Measurements from ENCODE around the gene ARMC9. TPM values are rescaled to one million over a fixed set of nuclear protein-coding genes. Genes with fewer than 3 reads are reported as not detected.
"Not testable (repeated sequence)": the region's sequence is repeated elsewhere in the genome, so short reads cannot be mapped to it uniquely, and the experiment has no call there.

ARMC9 gene
- total RNA-seq, 2 donors from 2014 or later = 6.9 to 10.1 TPM

DNA sequence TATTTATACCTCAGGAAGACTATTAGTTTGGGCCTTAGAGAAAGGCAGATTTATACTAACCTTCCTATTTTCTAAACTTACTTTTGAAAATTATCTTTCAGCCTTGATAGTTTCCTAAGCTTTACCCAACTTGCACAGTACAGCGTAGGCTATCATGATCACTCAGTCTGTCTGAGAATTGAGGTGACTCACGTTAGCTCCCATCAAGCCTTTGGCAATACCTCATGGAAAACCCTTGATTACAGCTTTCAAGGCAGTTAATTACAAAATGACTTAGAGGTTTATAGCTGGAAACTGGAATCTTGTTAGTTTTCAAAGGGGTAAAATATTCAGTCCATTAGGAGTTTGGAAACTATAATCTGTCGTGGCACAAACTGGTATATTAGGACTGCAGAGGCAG lies 26.4 kb upstream of the ARMC9 start:
- intact Hi-C loops (cut with DNase I) = no loop called here
- no peak for TF ChIP-seq POLR2A (IDR thresholded peaks at IDR 0.05)
- no peak for TF ChIP-seq CTCF (IDR thresholded peaks at IDR 0.05)
- Histone ChIP-seq H3K36me3 (replicated peaks in 1 of 2; ENCODE audit: insufficient read depth in 1 of 2, low read depth in 2 of 2) (peaks cover 0 to 6% of the 10 kb centered on the region in 2 donors), H3K27ac (no peak overlapping the region), H3K4me3 (no peak overlapping the region), H3K4me1 (no peaks in the 10 kb centered on the region), H3K9me3 (no peaks in the 10 kb centered on the region), H3K27me3 (no peaks in the 10 kb centered on the region)
- DNase-seq (no peak), ATAC-seq (no peak)
- 94 to 95% methylated on average over 3 of the region's 3 CpGs for WGBS, 2 donors

GRCh38 chr2:231174211-231174651 lies 24.2 kb upstream of the ARMC9 start:
- TF ChIP-seq POLR2A (IDR thresholded peaks at IDR 0.05) = no peak
- no peak for TF ChIP-seq CTCF (IDR thresholded peaks at IDR 0.05)
- Histone ChIP-seq H3K27me3 (no peaks in the 10 kb centered on the region), H3K4me1 (no peaks in the 10 kb centered on the region), H3K27ac (no peak overlapping the region), H3K4me3 (no peak overlapping the region), H3K9me3 (no peaks in the 10 kb centered on the region), H3K36me3 (replicated peaks in 1 of 2; ENCODE audit: insufficient read depth in 1 of 2, low read depth in 2 of 2) (peaks cover 0 to 2% of the 10 kb centered on the region in 2 donors)
- intact Hi-C loops (cut with DNase I) = no loop called here
- 35 to 46% methylated on average over 2 of the region's 2 CpGs for WGBS, 2 donors
- ATAC-seq (no peak), DNase-seq (no peak)

- TF ChIP-seq CTCF (IDR thresholded peaks at IDR 0.05) = no peak
- TF ChIP-seq POLR2A (IDR thresholded peaks at IDR 0.05) = no peak
- DNase-seq (no peak), ATAC-seq (no peak)
- Histone ChIP-seq H3K27me3 (no peaks in the 10 kb centered on the region), H3K27ac (no peak overlapping the region), H3K9me3 (no peaks in the 10 kb centered on the region), H3K4me1 (no peaks in the 10 kb centered on the region), H3K4me3 (no peak overlapping the region), H3K36me3 (replicated peaks in 1 of 2; ENCODE audit: insufficient read depth in 1 of 2, low read depth in 2 of 2) (peaks cover 0 to 2% of the 10 kb centered on the region in 2 donors)
- 78 to 91% methylated on average over 2 of the region's 2 CpGs for WGBS, 2 donors
- intact Hi-C loops (cut with DNase I) = no loop called here
Measured at GRCh38 chr2:231176066-231176465, 22.4 kb upstream of the ARMC9 start.

GRCh38 chr2:231177156-231178025 lies 21.0 kb upstream of the ARMC9 start:
- no peak for TF ChIP-seq POLR2A (IDR thresholded peaks at IDR 0.05)
- no peak for TF ChIP-seq CTCF (IDR thresholded peaks at IDR 0.05)
- Histone ChIP-seq H3K9me3 (no peaks in the 10 kb centered on the region), H3K27ac (no peak overlapping the region), H3K27me3 (no peaks in the 10 kb centered on the region), H3K4me3 (no peak overlapping the region), H3K4me1 (no peaks in the 10 kb centered on the region), H3K36me3 (replicated peaks in 1 of 2; ENCODE audit: insufficient read depth in 1 of 2, low read depth in 2 of 2) (peaks cover 0 to 2% of the 10 kb centered on the region in 2 donors)
- 85 to 86% methylated on average over 11 of the region's 11 CpGs for WGBS, 2 donors
- no peak for ATAC-seq
- DNase-seq = no peak
- intact Hi-C loops (cut with DNase I) = no loop called here

GRCh38 chr2:231178805-231179204 lies 19.6 kb upstream of the ARMC9 start:
- H3K36me3 ChIP-seq (replicated peaks in 1 of 2; ENCODE audit: insufficient read depth in 1 of 2, low read depth in 2 of 2); H3K4me1 ChIP-seq; ATAC-seq; H3K27me3 ChIP-seq; H3K4me3 ChIP-seq; intact Hi-C loops (cut with DNase I); H3K27ac ChIP-seq; DNase-seq; H3K9me3 ChIP-seq: not testable (repeated sequence)
- 86 to 91% methylated on average over 5 of the region's 5 CpGs for WGBS, 2 donors

Measured in body of pancreas (tissue), 4 donors.